ENCODE data around the gene IL1R1.
"Not testable (repeated sequence)": the region's sequence is repeated elsewhere in the genome, so short reads cannot be mapped to it uniquely, and the experiment has no call there.

IL1R1 gene

DNA sequence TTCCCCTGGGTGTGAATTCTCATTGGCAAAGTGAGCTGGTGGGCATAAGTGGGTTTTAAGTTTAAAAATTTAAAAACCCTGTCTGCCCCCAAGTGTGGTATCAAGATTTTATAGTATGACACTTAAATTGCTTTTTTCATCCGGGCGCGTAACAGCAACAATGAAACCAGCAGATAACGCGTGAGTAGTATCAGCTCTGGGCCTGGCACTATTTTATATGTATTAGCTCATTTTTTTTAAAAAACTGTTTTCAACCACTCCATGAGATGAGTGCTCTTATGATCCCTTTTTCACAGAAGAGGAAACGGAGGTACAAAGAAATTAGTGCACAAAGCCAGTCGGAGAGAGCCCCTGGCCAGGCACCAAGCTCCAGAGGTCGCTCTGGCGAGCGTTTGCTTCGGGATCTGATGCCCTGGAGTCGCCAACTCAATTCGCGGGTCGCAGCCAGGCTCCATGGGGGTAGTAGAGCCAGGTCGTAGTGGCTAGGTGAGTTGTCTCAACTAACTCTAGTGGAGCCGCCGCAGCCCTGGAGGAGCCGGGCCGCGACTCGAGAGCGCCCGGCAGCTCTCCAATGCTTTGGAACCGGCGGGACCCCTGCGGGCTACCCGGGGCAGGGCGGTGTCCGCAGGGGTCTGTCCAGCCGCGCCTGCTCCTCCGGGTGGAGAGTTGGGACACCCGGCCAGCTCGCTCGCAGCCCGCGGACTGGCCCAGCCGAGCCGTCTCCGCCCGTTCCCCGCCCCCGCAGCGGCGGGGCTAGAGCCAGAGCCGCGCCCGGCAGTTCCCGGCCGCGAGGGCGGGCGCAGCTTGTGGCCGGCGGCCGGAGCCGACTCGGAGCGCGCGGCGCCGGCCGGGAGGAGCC lies at the start of gene IL1R1:
TSS of gene IL1R1 (plus strand) at position 777 of the 859 bp plus-strand sequence. CDS start 14,979 bp downstream, outside the sequence.
- peak; percentile 10 for DNase-seq

DNA sequence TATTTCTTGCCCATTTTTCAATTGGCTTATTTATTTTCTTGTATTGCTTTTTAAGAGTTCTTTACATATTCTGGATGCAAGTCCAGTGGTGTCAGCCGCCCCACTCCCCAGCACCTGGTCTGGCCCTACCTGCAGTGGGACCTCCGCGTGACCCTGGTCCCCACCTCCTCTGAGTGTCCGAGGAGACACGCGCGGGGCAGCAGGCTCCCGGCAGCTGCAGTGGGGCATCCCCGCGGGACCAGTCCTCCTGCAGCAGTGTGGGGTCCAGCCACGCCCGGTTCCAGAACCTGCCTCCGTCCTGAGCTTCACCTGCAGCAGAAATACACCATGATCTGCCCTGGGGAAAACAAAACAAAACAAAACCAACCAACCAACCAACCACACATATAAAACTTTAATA lies 48.9 kb upstream of the IL1R1 start:
- no peak for DNase-seq

DNA sequence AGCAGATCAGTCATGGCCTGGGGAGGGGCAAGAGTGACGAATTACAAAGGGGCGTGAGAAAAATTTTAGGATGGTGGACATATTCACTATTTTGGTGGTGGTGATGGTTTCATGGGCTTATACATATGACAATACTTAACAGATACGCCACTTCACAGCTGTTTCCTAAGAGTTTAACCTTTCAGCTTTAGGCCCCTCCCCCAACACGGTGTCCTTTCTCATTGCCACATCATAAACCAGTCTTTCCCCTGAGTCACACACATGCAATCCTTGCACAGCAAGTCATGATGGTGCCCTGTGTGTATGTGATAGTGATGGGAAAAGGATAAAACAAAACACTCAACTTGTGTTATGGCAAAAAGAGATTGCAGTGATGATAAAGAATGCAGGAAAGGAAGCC lies 47.6 kb upstream of the IL1R1 start:
- no peak for DNase-seq

DNA sequence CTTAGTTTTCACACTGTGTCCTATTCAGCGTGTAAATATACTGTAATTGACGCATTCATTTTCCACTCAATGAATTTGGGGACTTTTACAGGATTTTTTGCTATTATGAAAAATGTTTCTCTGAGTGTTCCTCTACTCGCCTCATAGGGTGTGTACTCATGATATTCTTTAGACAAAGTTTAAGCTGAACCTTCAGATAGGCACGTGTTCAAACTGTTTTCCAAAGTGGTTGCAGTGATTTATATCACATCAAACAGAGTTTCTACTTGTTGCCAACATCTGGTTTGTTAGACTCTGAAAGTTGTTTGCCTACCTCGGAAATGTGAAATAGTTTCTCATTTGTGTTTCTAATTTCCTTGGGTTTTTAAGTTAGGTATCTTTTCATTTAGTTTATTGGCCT lies 46.4 kb upstream of the IL1R1 start:
- no peak for DNase-seq

- no peak for DNase-seq
Observed at GRCh38 chr2:102098756-102099155, 43.8 kb upstream of the IL1R1 start.

GRCh38 chr2:102099536-102100298 lies 42.8 kb upstream of the IL1R1 start:
- DNase-seq = no peak

- no peak for DNase-seq
Observed at GRCh38 chr2:102100371-102101096, 42.0 kb upstream of the IL1R1 start.

- no peak for DNase-seq
Observed at GRCh38 chr2:102101097-102101848, 41.3 kb upstream of the IL1R1 start.

GRCh38 chr2:102101849-102102635 lies 40.5 kb upstream of the IL1R1 start:
- no peak for DNase-seq

- not testable (repeated sequence) for DNase-seq
Observed at GRCh38 chr2:102102636-102102948, 40.0 kb upstream of the IL1R1 start.

DNA sequence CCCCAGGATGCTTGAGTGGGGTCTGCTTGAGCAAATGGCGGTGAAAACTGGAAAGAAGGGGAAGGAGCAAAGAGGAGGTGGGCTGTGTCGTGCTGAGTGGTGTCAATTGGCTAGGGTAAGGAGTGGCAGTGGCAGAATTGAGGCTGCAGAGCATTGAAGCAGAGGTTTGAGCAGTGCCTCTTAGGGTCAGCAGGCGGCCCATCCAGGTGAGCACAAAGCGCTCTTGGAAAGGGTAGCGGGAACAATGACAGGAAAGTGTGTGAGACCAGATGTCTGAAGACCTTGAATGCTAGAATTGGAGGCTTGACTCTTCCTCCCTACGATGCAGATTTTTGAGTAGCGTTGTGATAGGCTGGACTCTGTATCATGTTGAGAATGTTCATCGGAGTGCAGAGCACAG lies 39.3 kb upstream of the IL1R1 start:
- DNase-seq = no peak

- no peak for DNase-seq
Observed at GRCh38 chr2:102103992-102104871, 38.3 kb upstream of the IL1R1 start.

DNA sequence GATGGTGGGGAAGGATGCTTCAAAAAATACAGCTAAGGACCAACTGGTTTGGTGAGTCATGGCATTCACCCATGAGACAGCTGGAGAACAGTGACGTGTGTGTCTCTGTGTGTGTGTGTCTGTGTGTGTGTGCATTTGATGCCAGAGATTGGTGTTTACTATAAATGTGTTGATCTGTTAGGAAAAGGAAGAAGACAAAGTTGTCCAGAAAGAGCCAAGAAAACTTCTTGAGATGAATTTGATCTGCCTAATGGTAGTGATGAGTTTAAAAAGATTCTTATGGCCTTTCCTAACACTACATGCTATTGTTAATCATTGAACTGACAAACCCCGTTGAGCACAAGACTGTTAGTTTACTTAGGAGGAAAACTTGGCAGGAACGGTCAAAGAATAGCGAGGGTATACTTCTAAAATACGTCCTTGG lies 36.4 kb upstream of the IL1R1 start:
- no peak for DNase-seq

DNA sequence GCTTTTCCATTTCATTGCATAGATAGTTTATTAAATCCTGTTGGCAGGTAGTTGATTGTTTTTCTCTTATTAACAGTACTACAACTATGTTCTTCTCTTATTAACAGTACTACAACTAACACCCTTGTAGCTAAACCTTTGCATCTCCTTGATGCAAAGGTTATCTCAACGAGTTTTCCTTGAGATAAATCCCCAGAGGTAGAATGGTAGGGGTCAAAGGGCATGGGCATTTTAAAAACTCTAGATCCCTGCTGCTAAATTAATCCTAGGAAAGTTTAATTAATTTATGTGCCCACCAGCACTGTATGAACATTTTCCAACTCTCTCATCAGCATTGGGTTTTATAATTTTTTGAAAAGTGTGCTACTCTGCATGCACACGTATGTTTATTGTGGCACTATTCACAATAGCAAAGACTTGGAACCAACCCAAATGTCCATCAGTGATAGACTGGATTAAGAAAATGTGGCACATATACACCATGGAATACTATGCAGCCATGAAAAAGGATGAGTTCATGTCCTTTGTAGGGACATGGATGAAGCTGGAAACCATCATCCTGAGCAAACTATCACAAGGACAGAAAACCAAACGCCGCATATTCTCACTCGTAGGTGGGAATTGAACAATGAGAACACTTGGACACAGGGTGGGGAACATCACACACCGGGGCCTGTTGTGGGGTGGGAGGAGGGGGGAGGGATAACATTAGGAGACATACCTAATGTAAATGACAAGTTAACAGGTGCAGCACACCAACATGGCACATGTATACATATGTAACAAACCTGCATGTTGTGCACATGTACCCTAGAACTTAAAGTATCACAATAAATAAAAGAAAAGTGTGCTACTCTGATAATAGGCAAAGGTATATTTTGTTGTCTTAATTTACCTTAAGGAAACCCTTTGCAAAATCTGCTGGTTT lies 35.5 kb upstream of the IL1R1 start:
- DNase-seq = not testable (repeated sequence)

DNA sequence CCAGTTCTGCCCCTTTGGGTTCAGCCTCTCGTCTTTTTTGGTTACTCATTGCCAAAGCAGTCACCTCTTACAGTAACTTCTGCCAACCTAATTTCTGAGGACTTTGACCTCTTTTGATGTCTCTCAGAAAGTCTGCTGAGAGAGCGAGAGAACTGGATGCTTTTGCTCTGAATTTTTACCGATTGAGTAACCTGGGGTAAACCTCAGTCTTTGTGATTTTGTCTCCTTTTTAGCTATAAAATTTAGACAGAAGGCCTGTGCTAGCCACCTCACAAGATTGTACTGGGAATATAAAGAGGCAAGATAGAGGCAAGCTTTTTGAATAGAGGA lies 34.8 kb upstream of the IL1R1 start:
- no peak for DNase-seq

GRCh38 chr2:102109016-102109415 lies 33.5 kb upstream of the IL1R1 start:
- DNase-seq = no peak

GRCh38 chr2:102110171-102110570 lies 32.4 kb upstream of the IL1R1 start:
- no peak for DNase-seq

- DNase-seq = no peak
Observed at GRCh38 chr2:102110596-102111334, 31.8 kb upstream of the IL1R1 start.

- no peak for DNase-seq
Observed at GRCh38 chr2:102111823-102112222, 30.7 kb upstream of the IL1R1 start.

All from hematopoietic multipotent progenitor cell treated with erythropoietin and hydrocortisone succinate and interleukin-3 and kit ligand, for 8 days (in vitro differentiated cells).